ENCODE measurements around the gene DUOX1.

DUOX1 gene

GRCh38 chr15:45187894-45188830, 58.4 kb downstream of the DUOX1 start, which contains the start of gene SHF:
SHF (minus strand) TSS chr15:45187966; CDS start chr15:45187951, 15 bp downstream.
- no peak for DNase-seq (ENCODE audit: low read depth, low spot score)

DNA sequence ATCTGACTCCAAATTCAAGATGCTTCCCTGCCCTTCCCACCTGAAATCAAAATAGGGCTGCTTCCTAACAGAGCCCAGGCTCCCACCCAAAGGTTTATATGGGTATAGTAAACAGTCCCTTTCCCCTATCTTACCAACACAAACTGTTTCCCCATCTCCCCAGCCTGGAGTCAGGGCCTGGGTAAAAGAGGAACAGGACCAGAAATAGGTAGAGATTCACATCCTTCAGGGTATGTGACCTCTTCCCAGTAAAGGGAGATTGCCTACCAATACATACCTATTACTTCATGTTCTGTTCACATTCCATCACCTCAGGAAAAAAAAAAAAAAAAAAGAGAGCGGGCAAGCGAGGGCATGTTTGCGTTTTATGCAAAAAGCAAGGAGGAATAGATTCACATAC, 67.7 kb downstream of the DUOX1 start:
- no peak for DNase-seq (ENCODE audit: low read depth, low spot score)

DNA sequence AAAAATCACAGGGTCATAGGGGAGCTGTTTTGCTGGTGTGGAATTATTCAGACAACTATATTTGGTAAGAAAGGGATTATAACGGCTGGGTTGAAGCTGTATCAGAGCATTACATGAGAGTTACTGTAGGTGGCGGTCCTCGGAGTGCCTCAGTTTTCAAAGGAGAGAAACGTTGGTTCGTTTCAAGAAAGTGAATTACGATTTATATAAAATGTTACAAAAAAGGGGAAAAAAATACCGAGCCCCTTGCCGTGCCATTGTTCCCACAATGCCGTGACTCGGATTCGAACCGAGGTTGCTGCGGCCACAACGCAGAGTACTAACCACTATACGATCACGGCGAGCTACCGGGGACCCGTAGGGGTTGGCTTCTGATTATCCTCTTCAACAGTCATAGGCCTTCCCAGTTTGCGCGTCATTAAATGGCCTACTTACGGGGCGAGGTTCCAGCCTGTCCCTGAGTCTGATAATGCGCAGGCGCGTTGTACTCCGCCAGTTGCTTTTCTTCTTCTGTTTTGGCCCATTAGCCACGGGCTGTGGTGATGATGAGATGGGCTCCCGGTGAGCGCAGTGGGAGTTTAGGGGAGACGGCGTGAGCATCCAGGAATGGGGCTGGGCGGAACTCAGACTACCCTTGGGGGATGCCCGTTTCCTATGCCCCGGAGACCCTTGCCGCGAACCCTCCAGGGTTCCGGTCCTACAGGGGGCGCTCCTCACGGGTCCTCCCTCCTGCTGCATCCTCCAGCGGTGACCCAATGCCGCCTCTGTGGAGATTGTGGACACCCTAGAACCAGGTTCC, 68.7 kb downstream of the DUOX1 start:
- DNase-seq (ENCODE audit: low read depth, low spot score): peak; percentile 93

DNA sequence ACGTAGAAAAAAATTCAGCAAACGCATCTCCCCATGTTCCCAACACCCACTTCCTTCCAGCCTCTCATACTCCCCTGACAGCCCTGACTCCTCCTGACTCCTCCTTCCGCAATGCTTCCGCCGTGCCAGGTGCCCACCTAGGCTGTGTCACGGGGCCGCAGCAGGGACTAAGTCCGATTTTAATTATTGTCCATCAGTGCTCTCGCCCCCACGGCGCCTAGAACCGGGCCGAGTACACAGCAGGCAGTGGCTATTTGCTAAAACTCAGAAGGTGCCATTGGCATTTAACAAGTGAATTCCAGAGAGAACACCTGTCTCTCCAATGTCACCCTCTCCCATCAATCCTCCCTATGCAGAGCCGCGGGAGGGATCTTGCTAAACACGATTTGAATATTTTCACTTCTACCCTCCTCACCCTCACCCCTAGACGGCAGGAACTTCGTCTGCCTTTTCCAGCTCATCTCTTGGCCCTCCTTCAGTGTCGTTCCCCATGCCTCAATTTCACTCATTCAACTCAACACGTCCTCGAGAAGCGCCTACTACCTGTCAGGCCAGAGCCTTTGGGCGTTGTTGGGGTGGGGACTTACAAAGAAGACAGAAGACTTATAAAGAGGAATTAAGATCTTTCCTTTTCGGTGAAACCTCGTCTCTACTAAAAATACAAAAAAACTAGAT, 69.5 kb downstream of the DUOX1 start:
- DNase-seq (ENCODE audit: low read depth, low spot score): no peak

DNA sequence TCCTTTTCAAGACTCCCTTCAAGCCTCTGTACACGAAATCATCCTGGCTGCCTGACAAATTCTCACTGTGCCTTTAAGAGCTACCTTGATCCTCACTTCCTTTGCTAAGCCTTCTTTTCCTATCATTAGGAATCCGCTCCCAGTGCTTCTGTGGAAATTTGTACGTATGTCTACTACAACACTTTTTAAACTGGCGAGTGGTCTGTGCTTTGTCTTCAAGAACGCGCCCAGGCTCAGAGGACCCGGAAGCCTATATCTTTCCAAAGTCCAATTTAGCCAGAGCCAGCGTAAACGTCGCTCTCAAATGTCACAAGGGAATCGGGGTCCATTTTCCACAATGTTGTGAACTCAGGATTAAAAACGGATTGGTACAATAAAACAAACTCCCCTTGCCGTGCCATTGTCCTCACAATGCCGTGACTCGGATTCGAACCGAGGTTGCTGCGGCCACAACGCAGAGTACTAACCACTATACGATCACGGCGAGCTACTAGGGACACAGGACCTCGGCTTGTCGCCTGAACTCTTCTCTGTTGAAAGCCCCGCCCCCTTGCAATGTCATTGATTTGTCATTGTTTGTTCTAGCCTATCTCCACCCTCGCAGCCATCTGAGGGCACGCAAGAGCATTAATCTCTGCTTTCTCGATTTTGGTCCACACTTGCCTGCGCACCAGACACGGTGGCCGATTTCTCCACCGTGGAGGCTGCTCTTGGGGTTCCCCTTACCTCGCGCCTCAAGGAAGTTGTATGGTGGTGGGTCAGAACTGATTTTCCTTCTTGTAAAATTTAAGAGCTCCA, 70.4 kb downstream of the DUOX1 start:
- DNase-seq (ENCODE audit: low read depth, low spot score): peak; percentile 69

- DNase-seq (ENCODE audit: low read depth, low spot score): no peak
Measured at GRCh38 chr15:45200799-45201556, 71.2 kb downstream of the DUOX1 start.

GRCh38 chr15:45201557-45201859, 71.7 kb downstream of the DUOX1 start:
- DNase-seq (ENCODE audit: low read depth, low spot score): no peak

DNA sequence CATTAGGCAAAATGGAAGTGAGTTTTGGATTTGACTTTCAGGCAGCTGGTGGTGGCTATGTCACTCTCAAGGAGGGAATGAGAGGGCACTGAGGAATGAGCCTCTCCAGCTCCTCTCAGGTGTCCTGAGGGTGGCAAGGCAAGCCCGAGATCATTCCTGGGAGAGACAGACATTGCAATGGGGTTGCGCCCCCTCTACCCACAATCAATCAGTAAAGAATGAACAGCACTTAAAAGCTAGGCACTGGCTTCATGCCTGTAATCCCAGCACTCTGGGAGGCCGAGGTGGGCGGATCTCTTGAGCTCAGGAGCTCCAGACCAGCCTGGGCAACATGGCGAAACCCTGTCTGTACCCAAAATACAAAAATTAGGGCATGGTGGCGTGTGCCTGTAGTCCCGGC, 72.1 kb downstream of the DUOX1 start:
- DNase-seq (ENCODE audit: low read depth, low spot score): no peak

DNA sequence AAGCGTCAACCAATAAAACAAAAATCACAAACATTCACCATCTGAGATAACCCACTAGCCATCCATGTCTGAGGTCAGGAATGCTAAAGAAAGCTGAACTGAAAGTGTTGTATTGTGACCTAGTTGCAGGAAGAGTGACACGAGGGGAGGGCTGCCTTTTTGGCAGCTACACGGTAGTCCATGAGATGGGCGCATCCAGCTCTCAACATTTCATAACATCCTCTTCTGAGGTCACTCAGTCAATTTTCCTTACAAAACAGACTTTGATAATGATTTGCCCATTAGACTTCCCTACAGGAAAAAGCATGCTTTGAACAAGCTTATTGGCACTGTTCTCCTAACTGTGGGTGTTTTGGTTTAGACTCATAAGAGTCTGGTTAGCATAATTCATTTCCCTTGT, 73.4 kb downstream of the DUOX1 start:
- no peak for DNase-seq (ENCODE audit: low read depth, low spot score)

DNA sequence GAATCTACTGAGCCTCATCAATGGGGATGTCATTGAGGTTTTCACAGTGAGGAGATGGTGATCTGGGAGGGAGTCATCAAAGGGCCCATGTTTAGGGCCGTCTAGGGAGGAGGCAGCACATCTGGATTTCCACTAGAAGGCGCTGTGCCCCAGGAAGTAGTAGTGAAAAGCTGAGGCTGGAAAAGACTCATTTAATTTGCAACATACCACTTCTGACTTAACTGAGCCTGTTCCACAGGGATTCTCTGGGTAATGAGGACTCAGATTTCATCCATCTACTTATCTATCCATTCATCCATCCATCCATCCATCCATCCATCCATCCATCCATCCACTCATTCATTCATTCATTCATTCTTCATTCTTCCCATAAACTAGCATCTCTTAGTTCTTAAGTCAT, 75.4 kb downstream of the DUOX1 start:
- DNase-seq (ENCODE audit: low read depth, low spot score): peak; percentile 7

GRCh38 chr15:45212493-45212892, 82.7 kb downstream of the DUOX1 start:
- no peak for DNase-seq (ENCODE audit: low read depth, low spot score)

All from smooth muscle cell of the brain vasculature (primary cell).